TTC549 (cell line): Measurements from ENCODE around the gene LBX1.

Source experiments
- FAIRE-seq: peaks from 2 replicates; lab custom pipeline; 2012; peaks lifted over from hg19 to GRCh38; lab: Jason Lieb, UNC

Gene LBX1

DNA sequence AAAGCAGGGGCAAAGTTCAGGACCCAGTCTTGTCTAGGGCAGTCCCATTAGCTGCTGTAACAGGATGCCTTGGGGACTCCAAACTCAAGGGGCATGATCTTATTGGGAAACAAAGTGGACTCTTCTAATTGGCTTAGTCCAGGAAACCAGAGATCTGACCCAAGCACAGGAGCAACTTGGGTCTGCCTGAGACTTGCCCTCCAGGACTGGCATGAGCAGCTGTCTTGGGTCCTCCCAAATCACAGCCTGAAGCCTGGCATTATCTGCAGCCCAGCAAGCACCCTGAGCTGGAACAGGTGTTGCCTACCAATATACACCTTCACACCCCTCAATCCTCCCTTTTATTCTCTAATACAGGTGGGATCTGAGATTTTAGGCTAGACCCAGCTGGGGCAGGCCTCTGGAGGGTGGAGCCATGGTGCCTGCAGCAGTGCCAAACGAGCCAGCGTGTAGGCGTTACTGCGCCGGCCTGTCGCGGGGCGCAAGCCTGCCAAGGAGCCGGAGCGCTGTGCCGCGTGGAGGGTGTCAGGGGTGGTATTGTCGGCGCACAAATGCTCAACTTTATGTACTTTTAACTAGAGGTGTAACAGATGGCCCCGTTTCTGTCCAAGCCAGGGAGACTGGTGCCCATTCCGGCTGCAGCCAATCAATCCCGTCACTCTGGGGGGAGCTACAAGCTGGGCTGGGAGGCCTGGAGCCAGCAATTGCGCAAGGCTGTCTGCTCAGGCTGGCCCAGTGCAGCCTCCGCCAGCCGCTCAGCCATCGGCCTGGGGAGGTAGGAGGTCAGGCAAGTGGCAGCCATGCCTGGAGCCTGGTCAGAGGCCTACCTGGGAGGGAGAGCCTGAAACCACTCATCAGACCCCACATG, 12.8 kb upstream of the LBX1 start:
- no peak for FAIRE-seq

DNA sequence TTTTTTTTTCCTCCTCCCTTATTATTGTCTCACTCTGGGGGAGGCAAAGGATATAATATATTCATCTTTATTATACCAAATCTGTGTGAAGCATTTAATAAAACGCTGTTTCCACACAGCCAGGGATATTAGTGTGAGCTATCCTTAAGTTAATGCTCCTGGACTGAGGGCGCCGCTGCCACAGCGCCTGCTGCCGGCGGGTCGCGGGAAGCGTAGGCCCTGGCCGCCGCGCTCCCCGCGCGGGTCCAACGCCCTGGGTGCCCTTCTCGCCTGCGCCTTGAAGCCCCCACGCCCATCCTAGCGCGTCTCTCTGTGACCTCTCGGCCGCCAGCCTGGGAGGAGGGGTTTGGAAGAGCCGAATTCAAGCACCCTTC, 9.5 kb upstream of the LBX1 start:
- no peak for FAIRE-seq

DNA sequence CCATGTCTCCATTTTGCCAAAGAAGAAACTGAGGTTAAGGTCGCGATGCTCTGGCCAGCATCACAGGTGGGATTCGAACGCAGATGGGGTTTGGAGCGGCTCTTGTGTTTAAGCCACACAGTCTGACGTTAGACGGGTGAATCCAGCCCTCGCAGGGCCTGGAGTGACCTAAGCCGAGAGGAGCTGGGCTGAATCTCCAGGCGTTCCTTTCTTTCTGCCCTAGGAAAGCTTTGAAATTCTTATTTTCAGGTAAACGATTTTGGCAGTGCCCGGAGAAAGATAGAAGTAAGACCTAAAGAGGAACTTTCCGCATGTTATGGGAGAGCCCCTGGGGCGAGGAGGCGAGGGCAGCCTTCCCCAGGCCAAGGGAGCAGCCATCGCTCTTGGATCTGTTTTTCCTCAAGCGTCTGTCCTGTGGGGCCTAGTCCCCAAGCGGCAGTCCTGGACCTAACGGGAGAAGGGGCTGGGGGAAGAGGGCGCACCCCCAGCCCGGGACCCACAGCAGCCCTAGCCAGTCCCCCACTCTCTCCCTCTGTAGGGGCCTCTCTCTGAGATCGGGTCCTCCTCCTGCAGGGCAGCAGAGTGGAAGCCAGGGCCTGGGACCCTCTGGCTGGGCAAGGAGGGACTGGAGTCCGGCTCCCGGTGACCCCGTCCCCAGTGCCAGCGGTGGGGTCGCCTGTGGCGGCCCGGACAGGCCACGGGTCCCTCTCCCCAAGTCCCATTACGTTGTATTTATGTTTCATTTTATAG, 8.9 kb upstream of the LBX1 start:
- no peak for FAIRE-seq

DNA sequence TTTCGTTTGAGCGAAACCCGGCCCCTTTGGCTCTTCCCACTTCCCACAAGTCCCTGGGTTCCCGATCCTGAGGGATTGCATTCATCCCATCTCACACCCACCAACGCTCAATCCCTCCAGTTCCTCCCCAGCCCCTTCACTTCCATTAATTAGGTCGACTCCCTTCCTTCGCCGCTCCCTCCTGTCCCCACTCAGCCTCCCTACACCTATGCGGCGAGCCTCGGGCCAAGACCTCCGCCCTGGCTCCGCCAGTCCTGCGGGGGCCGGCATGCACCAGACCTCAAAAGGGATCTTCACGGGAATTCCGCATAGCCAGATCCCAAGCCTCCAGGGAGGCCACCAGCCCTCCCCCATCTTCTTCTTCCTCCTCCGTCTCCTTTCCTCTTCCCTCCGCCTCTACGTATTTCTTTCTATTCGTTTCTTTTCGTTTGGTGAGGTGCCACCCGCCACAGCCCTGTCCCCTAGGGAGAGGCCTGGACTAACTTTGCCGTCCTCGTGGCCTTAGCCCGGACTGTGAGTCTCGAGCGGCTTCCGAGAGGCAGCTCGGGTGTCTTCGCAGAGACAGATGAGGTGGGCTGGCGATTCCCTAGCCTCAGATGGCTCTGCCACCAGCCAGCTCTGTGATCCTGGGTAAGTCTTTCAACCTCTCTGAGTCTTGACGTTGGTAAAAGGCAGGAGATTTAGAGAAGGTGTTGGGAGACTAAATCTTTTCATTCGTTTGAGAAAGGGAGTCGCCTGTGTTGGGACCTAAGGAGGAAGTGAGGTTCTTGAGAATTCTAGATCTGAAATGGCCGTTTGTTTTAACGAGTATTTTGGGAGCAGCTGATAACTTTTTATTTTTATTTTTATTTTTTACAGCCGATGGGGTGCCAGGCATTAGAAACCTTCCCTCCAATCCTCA, 8.1 kb upstream of the LBX1 start:
- FAIRE-seq, result no peak

DNA sequence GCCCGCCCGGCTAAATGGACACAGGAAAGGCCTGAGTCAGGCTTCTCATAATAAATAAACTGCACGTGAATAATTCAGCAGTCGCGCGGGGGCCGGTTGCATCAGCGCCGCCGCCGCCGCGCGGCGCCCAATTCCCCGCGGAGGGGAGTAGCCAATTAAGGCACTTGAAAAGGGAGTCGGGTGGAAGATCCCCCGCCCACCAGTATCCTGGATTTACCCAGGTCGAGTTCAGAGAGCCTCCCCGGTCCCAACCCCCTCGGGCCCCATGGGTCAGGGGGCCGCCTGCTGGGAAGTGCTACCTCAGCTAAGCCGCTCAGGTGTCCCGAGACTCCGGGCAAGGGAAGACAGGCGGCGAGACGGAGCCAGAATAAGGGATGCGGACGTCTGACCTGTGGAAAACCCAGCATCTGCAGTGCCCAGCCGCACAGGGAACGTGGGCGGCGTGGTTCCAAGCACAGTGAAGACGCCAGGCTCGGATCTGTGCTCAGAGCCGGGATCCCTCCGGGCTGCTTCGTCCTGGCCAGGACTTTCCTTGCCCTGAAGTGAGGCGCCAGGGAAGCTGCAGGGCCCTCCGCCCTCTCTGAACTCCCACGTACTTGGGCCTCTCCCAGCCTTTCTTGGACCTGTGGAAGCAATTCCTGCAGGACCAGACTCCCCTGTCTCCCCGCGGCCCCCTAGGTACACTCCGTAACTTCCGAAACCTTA, 7.3 kb upstream of the LBX1 start:
- no peak for FAIRE-seq

DNA sequence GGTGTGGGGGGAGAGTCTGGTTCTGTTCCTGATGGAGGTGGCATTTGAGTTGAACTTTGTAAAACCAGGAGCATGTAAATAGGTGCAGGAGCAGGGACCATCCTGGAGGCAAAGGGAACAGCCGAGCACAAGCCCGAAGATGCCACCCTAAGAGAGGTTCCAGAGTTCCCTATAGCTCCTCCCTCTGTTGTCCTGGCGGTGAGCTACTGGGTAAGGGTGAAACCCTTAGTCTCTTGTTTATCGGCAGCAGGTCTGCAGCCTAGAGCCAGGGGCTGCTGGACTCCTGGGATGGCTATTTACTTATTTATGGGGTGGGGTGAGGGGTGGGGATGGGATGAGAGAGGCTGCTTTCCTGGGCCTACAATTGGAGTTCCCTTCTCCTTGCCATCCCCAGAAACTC, 6.5 kb upstream of the LBX1 start:
- FAIRE-seq, result no peak

DNA sequence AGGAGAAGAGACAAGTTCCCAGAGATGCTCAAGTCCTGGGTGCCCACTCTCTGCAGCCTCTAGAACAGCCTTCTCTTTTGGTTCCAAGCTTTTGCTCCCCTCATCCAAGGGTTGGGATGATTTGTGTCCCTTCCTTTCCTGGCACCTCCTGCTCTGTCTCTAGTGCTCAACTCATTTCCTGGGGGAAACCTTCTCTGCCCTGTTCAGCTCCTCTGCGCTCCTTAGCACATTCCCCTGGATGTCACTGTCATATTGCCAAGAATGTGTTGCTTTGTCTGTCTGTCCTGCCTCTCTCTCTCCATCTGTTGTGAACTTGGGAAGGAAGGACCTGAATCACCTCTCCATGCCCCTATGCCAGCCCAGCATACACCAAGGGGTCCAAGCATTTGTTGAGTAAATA, 5.1 kb upstream of the LBX1 start:
- FAIRE-seq, result no peak

DNA sequence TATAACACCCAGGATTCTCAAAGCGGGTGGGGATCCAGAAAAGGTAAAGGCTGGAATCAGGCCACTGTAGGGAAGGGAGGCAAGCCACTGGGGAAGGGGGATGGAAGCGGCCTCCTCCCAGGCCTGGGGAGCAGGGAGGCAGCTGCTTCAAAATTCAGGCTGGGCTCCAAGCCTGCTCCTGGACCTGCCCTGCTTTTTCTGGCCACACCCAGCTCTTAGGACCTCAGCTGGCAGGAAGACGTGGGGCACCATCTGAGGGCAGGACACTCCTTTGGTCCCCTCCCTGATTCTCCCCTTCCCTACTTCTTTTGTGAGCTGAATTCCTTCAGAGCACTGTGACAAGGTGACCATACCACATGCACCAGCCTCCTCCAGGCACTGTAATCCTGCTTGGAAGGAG, 4.6 kb upstream of the LBX1 start:
- no peak for FAIRE-seq

DNA sequence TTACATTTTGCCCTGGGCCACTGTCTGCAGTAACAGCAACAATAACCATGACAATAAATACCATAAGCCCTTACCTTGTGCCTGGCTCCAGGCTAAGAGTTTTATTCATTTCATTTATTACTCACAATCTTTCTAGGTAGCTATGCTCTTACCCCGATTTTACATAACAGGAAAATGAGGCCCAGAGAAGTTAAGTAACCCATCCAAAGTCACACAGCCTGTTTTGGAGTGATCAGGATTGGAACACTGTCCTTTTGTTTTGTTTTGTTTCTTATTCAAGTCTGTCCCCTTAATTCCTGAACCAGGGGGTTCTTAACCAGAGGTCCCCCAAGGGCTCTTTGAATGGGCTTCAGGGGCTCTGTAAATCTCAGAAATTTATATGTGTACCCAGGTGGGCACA, 4.2 kb upstream of the LBX1 start:
- FAIRE-seq, result no peak

DNA sequence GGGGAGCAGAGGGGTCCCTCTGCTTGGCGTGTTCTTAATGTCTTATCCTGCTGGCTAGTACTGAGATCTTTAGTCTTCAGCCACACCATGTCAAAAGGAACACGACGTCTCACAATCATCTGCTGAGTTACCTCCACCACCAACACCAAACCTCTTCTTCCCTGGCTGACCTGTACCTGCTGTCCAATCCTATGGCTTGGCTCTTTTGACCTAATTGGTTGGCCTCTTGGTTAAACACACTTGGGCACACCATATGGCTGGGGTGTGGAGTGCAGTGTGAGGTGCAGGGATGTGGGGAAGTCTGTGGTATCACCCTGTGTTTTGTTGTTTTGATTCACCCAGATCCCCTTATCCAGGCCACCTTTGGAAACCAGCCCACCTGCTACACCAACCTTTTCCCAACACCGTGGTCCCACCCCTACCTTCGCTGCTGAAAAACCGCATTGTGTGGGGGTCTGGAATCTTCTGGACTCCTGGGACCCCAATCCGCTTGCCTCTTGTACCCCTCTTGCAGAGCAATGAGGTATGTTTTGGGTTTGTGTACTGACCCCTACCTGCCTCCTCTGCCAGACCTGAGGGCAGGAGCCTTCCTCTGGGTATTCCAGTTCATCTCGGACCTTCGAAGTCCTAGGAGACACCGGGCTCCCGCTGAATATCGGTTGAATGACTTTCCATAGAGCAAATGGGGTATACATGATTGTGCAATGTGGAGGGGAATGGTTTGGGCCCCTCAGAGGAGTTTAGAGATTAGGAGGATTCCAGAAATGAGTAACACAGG, 2.8 kb upstream of the LBX1 start:
- FAIRE-seq, result no peak

DNA sequence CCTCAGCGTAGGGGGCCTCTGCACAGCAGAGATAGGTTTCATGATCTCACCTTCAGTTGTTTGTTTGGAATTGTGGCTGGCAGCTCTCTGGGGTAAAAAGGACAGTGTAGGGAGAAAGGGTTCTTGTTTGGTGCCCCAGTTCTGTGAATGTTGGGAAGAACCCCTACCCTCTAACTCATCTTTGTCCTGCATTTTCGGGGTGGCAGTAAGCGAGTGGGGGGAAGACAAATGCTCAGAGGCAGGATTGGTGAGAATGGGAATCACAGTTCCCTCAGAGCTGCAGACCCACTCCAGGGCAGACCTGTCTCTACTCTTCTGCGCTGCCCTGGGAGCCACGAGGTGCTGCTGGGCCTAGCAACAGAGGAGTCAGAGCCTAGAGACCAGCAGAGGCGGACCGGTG, 1.8 kb upstream of the LBX1 start:
- no peak for FAIRE-seq

DNA sequence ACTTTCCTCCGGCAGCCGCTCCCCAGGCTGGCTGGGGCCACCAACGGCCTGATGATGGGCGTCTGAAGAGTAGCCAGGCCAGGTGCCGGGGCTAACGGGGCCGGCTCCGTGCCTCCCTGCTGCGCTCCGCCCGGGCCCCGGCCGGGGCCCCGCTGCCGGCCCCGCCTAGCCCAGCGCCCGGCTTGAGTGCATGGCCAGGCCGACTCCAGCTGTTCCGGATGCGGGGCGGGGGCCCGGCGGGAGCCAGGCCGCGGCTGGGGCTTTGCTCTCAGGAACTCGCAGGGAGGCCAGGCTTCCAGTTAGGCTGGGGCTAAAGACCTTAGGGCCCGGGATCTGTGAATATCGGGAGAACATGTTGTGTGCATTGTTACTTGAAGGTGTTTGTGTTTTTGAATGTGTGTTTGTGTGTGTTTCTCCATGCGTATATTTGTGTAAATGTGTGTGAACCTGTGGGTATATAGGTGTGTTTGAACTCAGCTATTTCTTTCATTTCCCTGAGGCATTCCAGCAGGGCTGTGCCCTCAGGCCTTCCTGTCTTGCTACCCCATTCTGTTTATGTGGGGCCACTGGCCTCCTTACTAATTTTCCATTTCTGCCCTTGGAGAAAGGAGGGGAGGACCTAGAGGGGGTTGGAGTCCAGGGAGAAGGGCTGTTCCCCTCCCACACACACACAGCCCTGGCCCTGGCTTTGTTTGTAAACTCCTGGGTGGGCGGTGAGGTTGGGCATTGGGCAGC, 1.1 kb upstream of the LBX1 start:
- no peak for FAIRE-seq

DNA sequence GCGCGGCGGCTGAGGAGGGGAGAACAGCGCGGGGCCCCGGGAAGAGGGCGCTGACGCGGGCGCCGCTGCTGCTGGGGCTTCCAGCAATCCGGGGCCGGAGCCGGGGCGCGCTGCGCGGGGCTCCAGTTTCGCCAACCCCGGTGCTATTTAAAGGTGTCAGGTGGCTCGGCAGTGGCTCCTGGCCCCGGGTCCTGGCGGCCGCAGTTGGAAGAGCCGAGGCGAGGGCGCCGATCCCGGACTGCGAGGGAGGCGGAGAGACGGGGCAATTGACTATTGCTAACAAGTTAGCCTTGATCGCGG, 347 bp downstream of the LBX1 start:
- no peak for FAIRE-seq

DNA sequence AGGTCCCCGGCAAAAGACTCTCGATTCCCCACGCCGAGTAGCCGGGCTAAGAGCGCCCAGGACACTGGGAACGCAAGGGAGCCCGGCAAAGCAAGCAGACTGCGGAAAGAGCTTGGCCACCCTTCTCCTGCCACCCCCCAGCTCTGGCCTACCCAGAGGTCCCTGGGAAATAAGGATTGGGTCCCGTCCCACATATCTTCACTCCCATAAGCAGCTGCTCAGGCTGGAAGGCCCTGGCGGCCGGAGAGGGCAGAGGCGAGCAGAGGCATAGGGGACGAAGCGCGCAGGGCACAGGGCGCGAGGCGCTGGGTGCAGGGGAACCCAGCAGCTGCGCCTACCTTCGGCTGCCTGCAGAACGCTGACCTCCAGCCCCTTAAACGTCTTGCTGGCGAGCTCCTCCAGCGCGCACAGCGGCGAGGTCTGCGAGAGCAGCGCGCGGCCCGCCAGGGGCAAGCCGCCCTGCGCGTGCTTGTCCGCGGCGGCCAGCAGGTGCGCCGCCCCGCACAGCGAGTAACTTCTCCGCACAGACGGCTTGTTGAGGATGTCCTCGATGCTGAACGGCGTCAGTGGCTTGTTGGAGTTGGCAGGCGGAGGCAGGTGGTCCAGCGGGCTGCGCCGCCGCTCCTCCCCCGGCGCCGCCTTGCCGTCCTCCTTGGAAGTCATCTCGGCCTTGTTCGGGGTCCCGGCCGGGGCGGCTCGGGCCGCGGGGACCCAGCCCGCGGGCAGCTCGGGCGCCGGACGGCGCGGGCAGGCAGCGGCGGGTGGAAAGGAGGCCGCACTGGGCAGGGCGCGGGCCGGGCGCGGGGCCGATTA, 904 bp downstream of the LBX1 start:
- FAIRE-seq, result no peak

DNA sequence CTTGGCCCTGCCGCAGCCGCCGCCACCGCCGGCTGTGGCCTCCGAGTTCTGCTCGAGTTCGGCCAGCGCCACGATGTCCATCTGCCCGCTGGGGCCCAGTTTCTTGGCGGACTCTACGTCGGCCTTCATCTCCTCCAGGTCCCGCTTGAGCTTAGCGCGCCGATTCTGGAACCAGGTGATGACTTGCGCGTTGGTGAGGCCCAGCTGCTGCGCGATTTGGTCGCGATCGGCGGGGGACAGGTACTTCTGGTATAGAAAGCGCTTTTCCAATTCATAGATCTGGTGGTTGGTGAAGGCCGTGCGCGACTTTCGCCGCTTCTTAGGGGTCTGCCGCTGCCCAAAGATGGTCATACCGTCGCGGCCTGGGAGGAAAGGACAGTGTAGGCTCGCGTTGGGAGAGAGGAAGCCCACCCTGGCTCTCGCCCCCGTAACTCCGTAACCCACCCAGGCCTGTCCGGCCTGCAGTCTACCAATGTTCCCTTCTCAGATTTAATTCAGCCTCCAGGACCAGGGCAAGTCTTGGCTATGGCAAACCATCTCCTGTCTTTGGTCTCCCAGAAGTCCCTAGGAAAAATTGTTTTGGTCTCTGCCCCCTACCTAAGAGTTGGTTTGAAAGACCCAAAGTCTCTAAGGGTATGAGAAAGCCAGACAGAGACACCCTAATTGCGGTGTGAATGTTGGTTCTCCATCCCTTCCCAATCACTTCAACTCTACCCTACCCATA, 1.7 kb downstream of the LBX1 start:
- FAIRE-seq, result no peak

DNA sequence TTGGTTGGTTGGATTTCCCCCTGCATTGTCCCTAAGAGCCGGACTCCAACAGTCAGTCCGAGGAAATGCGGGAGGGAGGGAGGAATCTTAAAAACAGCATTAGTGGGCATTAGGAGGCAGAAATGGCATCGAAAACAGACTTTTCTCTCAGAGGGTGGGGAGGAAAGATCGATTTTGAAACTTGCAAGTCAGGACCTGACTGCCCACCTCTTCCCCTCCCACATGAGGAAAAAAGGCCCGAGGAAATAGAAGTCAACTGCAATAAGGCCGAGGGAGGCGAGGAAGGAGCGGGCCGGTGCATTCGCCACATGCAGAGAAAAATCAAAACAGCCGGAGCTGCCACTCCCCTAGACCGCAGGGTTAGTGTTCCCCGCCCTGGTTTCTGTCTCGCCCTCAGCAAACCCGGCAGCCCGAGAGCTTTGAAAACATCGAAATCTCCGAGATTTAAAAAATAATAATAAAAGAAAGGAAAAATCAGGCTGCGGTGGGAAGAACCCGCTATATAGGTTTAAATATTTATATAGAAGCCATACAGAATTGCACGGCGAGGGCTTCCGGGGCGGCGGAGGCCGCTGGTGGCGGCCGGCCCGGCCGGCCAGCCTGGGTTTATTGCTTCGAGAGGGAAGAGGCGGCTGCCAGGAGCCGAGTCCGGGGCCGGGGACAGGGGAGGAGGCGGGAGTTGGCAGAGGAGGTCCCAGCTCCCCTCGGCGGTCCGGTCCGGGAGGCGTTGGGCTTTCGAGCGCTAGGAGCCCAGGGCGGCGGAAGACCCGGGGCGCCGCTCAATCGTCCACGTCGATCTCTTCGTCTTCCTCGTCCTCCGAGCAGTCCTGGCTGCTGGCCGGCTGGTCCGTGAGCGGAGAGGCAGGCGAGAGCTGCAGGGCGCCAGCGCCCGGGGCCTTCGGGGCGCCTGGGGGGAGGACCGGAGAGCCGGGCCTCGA, 2.5 kb downstream of the LBX1 start:
- FAIRE-seq, result no peak

DNA sequence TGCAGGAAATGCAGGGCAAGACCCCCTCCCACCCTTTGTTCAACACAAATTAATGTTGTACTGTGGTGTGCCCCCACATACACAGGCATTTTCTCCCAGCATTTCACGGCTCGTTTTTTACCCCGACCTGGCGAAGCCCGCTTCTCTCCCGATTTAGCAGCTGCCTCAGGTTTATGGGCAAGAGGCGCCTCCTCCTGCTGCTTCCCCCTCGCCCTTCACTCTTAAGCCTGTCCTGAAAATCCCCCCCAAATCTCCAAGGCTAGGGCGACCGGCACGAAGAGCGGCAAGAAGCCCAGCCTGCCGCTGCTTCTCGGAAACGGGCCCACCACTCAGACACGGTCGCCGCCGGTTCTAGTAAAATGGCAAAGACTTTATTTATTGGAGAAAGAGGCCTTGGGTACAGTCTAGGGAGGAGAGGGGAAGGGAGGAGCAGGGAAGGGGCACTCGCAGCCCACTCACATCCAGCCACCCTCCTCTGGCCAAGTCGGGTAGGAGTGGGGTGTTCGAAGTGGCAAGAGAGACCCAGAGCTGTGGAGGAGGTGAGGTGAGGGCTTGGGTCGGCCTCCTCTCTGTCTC, 3.3 kb downstream of the LBX1 start:
- no peak for FAIRE-seq
